HepG2 (cell line): ENCODE data around the gene LSM12.
"Not testable (repeated sequence)": the region's sequence is repeated elsewhere in the genome, so short reads cannot be mapped to it uniquely, and the experiment has no call there.

Source experiments
- FOSL2 ChIP-seq: sonication (generic); formaldehyde crosslinking; IDR thresholded peaks from 2 replicates; pipeline ENCODE4 v1.4.0; 2020; ENCODE audit warnings: missing genetic modification reagents
- RBM22 ChIP-seq: fragments of 200-400 bp; formaldehyde crosslinking; optimal IDR thresholded peaks from 2 replicates; pipeline ENCODE3; 2017; ENCODE audit warnings: mild to moderate bottlenecking, low read length, moderate library complexity
- SRF ChIP-seq: IDR thresholded peaks from 2 replicates; pipeline ENCODE4 v1.6.1; 2011; ENCODE audit warnings: mild to moderate bottlenecking, low read depth, low read length, moderate library complexity
- ZNF432 ChIP-seq: sonication (generic); formaldehyde crosslinking; IDR thresholded peaks from 2 replicates; pipeline ENCODE4 v1.5.0; 2020; ENCODE audit warnings: missing genetic modification reagents, mild to moderate bottlenecking, borderline replicate concordance
- TF ChIP-seq, protein P1 (sequence below): IDR thresholded peaks from 2 replicates; pipeline ENCODE4 v1.6.1; 2016; ENCODE audit warnings: low read depth, borderline replicate concordance
- TF ChIP-seq, protein P2 (sequence below): sonication (generic); formaldehyde crosslinking; IDR thresholded peaks from 2 replicates; pipeline ENCODE4 v1.5.0; 2020; ENCODE audit warnings: mild to moderate bottlenecking, missing genetic modification reagents, moderate library complexity

DNA sequence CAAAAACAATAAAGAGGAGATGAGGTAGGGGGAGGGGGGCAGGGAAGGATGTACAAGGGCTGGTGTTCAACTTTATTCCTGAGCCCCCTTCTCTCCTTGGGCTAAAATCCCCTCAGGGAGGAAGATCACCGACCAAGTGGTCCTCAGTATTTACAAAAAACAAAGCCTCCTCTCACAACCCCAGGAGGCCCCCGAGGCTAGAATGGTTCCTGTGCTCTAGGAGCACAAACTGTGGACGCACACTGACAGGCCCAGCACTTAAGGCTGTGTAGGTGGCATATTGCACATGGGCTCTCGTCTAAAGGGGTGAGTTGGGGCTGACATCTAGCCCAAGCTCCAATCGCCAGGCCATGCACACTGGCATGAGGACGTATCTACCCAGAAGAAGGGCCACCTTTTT, 35.4 kb upstream of the LSM12 start:
- TF ChIP-seq RBM22; ZNF432 (CRISPR knock-in tag); SRF; FOSL2 (CRISPR knock-in tag): not testable (repeated sequence)
- TF ChIP-seq, protein P1, sequence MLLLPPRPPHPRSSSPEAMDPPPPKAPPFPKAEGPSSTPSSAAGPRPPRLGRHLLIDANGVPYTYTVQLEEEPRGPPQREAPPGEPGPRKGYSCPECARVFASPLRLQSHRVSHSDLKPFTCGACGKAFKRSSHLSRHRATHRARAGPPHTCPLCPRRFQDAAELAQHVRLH (CRISPR knock-in tag) = not testable (repeated sequence)
- TF ChIP-seq, protein P2, sequence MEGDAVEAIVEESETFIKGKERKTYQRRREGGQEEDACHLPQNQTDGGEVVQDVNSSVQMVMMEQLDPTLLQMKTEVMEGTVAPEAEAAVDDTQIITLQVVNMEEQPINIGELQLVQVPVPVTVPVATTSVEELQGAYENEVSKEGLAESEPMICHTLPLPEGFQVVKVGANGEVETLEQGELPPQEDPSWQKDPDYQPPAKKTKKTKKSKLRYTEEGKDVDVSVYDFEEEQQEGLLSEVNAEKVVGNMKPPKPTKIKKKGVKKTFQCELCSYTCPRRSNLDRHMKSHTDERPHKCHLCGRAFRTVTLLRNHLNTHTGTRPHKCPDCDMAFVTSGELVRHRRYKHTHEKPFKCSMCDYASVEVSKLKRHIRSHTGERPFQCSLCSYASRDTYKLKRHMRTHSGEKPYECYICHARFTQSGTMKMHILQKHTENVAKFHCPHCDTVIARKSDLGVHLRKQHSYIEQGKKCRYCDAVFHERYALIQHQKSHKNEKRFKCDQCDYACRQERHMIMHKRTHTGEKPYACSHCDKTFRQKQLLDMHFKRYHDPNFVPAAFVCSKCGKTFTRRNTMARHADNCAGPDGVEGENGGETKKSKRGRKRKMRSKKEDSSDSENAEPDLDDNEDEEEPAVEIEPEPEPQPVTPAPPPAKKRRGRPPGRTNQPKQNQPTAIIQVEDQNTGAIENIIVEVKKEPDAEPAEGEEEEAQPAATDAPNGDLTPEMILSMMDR = not testable (repeated sequence)
